AG04450 (cell line): ENCODE measurements around the gene MNDA. TPM values are rescaled to one million over a fixed set of nuclear protein-coding genes. Genes with fewer than 3 reads are reported as not detected.

Source experiments
- CTCF ChIA-PET: fragments of 300-600, 350-600 bp; formaldehyde crosslinking; extraction: SDS; loops from one replicate; lab custom pipeline; 2022; ENCODE audit warnings: antibody characterized with exemption, inconsistent platforms; lab: Charles Lee
- POLR2A ChIA-PET: fragments of 350-600 bp; formaldehyde crosslinking; extraction: SDS; loops from one replicate; lab custom pipeline; 2021; ENCODE audit warnings: antibody characterized with exemption, inconsistent platforms; lab: Yijun Ruan, JAX
- DNase-seq: peaks from one replicate; pipeline ENCODE4 v3.0.0-alpha.2; 2011; ENCODE audit warnings: low read depth, low spot score
- H3K27ac ChIP-seq: one replicate; pipeline ENCODE4 v1.5.1; 2012; ENCODE audit warnings: low read depth, low read length, control low read depth
- H3K27me3 ChIP-seq: one replicate; pipeline ENCODE4 v1.6.0; 2012; ENCODE audit warnings: low read length; ENCODE audit not compliant: control insufficient read depth, insufficient read depth
- H3K4me3 ChIP-seq: 2 replicates; pipeline ENCODE4 v1.5.1; 2011; ENCODE audit warnings: mild to moderate bottlenecking, low read depth, low read length, control low read depth
- H3K9me3 ChIP-seq: 2 replicates; pipeline ENCODE4 v1.5.1; 2012; ENCODE audit warnings: low read length; ENCODE audit not compliant: control insufficient read depth, insufficient read depth
- polyA plus RNA-seq: library from polyadenylated mRNA; depleted of rRNA; stranded (reverse); fragments of >200 nt; gene quantifications from 2 replicates; pipeline ENCODE4 v1.2.3, GENCODE V29; 2011
- TF ChIP-seq, protein P1 (sequence below): IDR thresholded peaks from 2 replicates; pipeline ENCODE4 v1.5.1; 2011; ENCODE audit warnings: low read depth, low read length, control low read depth, inconsistent platforms

MNDA gene
- polyA plus RNA-seq, 1 experiment = not detected

- TF ChIP-seq, protein P1, sequence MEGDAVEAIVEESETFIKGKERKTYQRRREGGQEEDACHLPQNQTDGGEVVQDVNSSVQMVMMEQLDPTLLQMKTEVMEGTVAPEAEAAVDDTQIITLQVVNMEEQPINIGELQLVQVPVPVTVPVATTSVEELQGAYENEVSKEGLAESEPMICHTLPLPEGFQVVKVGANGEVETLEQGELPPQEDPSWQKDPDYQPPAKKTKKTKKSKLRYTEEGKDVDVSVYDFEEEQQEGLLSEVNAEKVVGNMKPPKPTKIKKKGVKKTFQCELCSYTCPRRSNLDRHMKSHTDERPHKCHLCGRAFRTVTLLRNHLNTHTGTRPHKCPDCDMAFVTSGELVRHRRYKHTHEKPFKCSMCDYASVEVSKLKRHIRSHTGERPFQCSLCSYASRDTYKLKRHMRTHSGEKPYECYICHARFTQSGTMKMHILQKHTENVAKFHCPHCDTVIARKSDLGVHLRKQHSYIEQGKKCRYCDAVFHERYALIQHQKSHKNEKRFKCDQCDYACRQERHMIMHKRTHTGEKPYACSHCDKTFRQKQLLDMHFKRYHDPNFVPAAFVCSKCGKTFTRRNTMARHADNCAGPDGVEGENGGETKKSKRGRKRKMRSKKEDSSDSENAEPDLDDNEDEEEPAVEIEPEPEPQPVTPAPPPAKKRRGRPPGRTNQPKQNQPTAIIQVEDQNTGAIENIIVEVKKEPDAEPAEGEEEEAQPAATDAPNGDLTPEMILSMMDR = no peak
- Histone ChIP-seq H3K4me3 (no peak overlapping the region), H3K9me3 (no peaks in the 10 kb centered on the region), H3K27me3 (no peaks in the 10 kb centered on the region), H3K27ac (no peak overlapping the region)
- CTCF ChIA-PET = no interaction called here
- POLR2A ChIA-PET = no interaction called here
- no peak for DNase-seq
Observed at GRCh38 chr1:158800526-158800925, 30.6 kb upstream of the MNDA start.

GRCh38 chr1:158801396-158801795, 29.8 kb upstream of the MNDA start:
- no peak for DNase-seq
- CTCF ChIA-PET = no interaction called here
- TF ChIP-seq, protein P1 = no peak
- H3K4me3 ChIP-seq = no peak overlapping the region
- POLR2A ChIA-PET = no interaction called here
- H3K9me3 ChIP-seq = no peaks in the 10 kb centered on the region
- no peaks in the 10 kb centered on the region for H3K27me3 ChIP-seq
- H3K27ac ChIP-seq = no peak overlapping the region

GRCh38 chr1:158803678-158804077, 27.5 kb upstream of the MNDA start:
- H3K4me3 ChIP-seq = no peak overlapping the region
- H3K27ac ChIP-seq = no peak overlapping the region
- ChIA-PET CTCF (no interaction called here), POLR2A (no interaction called here)
- TF ChIP-seq, protein P1 = no peak
- H3K9me3 ChIP-seq = no peaks in the 10 kb centered on the region
- H3K27me3 ChIP-seq = no peaks in the 10 kb centered on the region
- no peak for DNase-seq

DNA sequence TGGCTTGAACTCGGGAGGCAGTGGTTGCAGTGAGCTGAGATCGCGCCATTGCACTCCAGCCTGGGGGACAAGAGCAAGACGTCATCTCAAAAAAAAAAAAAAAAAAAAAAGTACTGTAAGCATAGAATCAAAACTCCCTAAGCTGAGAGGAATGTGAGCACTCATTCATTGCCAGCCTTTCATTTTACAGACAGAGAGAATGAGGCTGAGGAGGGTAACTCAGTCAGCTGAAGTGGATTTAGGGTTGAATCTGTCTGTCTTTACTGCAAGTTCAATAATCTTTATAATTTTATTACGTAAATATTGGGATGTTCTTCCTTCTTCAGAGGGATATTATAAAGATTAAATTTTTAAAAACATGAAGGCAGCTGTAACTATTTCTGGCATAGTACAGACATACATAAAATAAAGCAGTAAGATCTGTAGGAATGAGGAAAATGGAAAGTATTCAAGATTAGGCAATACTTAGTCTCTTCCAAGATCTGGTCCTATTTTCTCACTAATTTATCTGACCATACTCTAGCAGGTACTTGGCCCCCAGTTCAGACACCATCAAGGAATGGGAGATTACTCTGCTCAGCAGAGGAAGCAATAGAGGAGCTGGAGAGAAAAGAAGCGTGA, 24.1 kb upstream of the MNDA start:
- Histone ChIP-seq H3K27me3 (no peaks in the 10 kb centered on the region), H3K9me3 (no peaks in the 10 kb centered on the region), H3K4me3 (no peak overlapping the region), H3K27ac (no peak overlapping the region)
- TF ChIP-seq, protein P1 = no peak
- ChIA-PET CTCF (no interaction called here), POLR2A (no interaction called here)
- DNase-seq = no peak

- DNase-seq = no peak
- Histone ChIP-seq H3K9me3 (no peaks in the 10 kb centered on the region), H3K4me3 (no peak overlapping the region), H3K27me3 (no peaks in the 10 kb centered on the region), H3K27ac (no peak overlapping the region)
- TF ChIP-seq, protein P1 = no peak
- ChIA-PET CTCF (no interaction called here), POLR2A (no interaction called here)
Observed at GRCh38 chr1:158809256-158809655, 21.9 kb upstream of the MNDA start.
